ENCODE data around the gene ANAPC16. TPM values are rescaled to one million over a fixed set of nuclear protein-coding genes. Genes with fewer than 3 reads are reported as not detected.
A peak's percentile ranks its signal among the peaks of the same experiment; 100 is the strongest.

ANAPC16 gene
- total and polyA plus RNA-seq, 2 donors (not counting 1 experiment from before 2014, with no cell fraction given) = 104 to 132 TPM

DNA sequence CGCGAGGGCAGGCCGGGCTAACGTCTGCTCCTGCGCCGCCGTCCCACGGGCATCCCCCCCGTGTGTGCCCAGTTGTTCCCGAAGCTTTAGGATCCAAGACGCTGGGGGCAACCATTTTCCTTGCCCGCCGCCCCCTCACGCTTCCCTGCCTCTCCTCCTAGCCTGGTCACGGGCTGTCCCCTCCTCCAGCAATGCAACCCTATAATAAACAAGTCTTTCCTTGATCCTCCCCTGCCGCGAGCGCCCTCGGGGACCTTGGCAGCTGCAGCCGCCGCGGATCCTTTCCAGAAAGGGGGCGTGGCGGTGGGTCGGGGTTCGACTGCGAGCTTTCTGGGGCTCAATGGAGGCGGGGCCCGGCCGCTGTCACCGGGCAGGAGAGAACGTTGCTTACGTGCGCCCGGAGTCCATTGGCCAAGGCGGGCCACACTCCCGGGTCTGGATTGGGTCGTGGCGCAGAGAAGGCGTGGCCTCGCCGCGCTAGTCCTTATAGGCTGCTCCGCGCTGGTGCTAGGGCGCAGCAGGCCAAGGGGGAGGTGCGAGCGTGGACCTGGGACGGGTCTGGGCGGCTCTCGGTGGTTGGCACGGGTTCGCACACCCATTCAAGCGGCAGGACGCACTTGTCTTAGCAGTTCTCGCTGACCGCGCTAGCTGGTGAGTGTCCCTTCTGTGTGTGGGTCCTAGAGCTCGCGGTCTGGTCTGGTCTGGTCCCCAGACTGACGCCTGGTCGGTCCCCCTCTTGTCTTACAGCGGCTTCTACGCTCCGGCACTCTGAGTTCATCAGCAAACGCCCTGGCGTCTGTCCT is 57.8 kb downstream of the ANAPC16 start, which contains the start of gene DDIT4:
DDIT4 (plus strand) TSS at position 515 of the 803 bp plus-strand sequence. CDS start 293 bp downstream, outside the sequence.
- H3K27ac Mint-ChIP-seq = peak within 1 kb of the TSS; percentile 97
- POLR2A ChIA-PET = interaction anchor here (0.6 to 5.9 kb wide), 15 partner anchors 10 to 106 kb away, joined by 3 to 73 read pairs (median 6); partner anchors contain the start of genes ANAPC16 and ASCC1
- H3K4me3 ChIP-seq (ENCODE audit: control extremely low read depth in 1 of 5, extremely low read depth in 1 of 5, insufficient read depth in 1 of 5, low read depth in 2 of 5, low read length in 4 of 5) = peak within 1 kb of the TSS; percentile 91 to 99 (median 98)
- H3K4me1 Mint-ChIP-seq = peaks cover 45% of the 10 kb centered on the region
- H3K4me3 Mint-ChIP-seq = peak within 1 kb of the TSS; percentile 98
- WGBS (ENCODE audit: insufficient coverage) = under 1% methylated on average over 67 of the region's 67 CpGs
- peak within 1 kb of the TSS; percentile 80 to 87 for H3K27ac ChIP-seq (ENCODE audit: low read length in 2 of 2)
- peak; percentile 94 for ATAC-seq (ENCODE audit: low read depth)
- H3K9ac ChIP-seq (ENCODE audit: low read length) = peak within 1 kb of the TSS; percentile 91
- peaks cover 0 to 15% of the 10 kb centered on the region in 2 experiments for H3K36me3 ChIP-seq (replicated peaks in 1 of 2; ENCODE audit: control extremely low read depth in 1 of 2, control insufficient read depth in 1 of 2, extremely low read depth in 1 of 2, insufficient read depth in 2 of 2, low read length in 1 of 2)
- H3K4me1 ChIP-seq (ENCODE audit: control insufficient read depth in 2 of 2, insufficient read depth in 2 of 2, low read length in 2 of 2) = peaks cover 22 to 33% of the 10 kb centered on the region in 2 donors
- no peaks in the 10 kb centered on the region for H3K9me3 ChIP-seq (ENCODE audit: control extremely low read depth in 1 of 3, control insufficient read depth in 2 of 3, insufficient read depth in 1 of 3, low read length in 2 of 3)
- TF ChIP-seq EZH2 (IDR thresholded peaks at IDR 0.05; ENCODE audit: borderline replicate concordance, insufficient read depth, low read depth, low read length, poor library complexity, severe bottlenecking) (no peak), CTCF (IDR thresholded peaks at IDR 0.05) (no peak)
- CTCF ChIA-PET = interaction anchor here (0.5 to 5.5 kb wide), 12 partner anchors 14 to 224 kb away, joined by 3 to 132 read pairs (median 9); no protein-coding TSS in a partner anchor
- H2AFZ ChIP-seq (ENCODE audit: insufficient read depth, low read depth, low read length, poor library complexity, severe bottlenecking) = peak within 1 kb of the TSS; percentile 79
- intact Hi-C loops (cut with micrococcal nuclease) = loop anchor here (1.0 to 10.0 kb wide), 8 partner anchors 12 to 1721 kb away; partner anchors contain the start of genes ANAPC16, ASCC1, MCU and VCL
- H3K27me3 Mint-ChIP-seq = no peaks in the 10 kb centered on the region
- H3K4me2 ChIP-seq (replicated peaks; ENCODE audit: low read depth, low read length, poor library complexity, severe bottlenecking) = peak within 1 kb of the TSS; percentile 92
- peaks cover 25% of the 10 kb centered on the region for H4K20me1 ChIP-seq (ENCODE audit: control insufficient read depth, insufficient read depth, low read length, poor library complexity, severe bottlenecking)
- H3K79me2 ChIP-seq (ENCODE audit: control insufficient read depth, insufficient read depth, low read length) = peaks cover 24% of the 10 kb centered on the region
- no peaks in the 10 kb centered on the region for H3K27me3 ChIP-seq (replicated peaks in 1 of 4; ENCODE audit: control extremely low read depth in 1 of 4, control insufficient read depth in 3 of 4, insufficient read depth in 4 of 4, low read length in 3 of 4)
- no peaks in the 10 kb centered on the region for H3K9me3 Mint-ChIP-seq (ENCODE audit: insufficient read depth)
- peak; percentile 97 for DNase-seq

Data from B cell (primary cell).